GM11168 (cell line): Measurements from ENCODE around the gene FRAS1.
"Not testable (repeated sequence)": the region's sequence is repeated elsewhere in the genome, so short reads cannot be mapped to it uniquely, and the experiment has no call there.

Experiments used
- in situ Hi-C: fragments of 300-500 bp; cut with MboI; formaldehyde crosslinking; loops from one replicate; pipeline ENCODE4 v1.12.0; 2022; ENCODE audit warnings: low sequenced_read_pairs; ENCODE audit not compliant: unreplicated experiment

FRAS1 gene

DNA sequence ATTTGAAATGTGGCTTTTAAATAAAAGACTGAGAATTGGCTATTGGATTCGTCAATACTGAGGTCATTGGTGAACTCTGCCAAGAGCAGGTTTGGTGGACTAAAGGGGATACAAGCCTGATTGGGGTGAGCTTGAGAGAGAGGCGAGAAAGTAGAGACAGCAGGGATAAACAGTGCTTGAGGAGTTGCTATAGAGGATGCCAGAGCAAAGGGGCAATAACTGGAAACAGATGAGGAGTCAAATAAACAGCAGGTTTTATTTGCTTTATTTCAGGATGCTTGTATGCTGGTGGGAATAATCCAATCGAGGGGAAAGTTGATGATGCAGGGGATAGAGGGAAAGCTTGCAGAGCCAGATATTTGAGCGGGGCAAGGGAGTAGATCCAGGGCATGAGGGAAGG is 470.4 kb downstream of the FRAS1 start:
- in situ Hi-C loops, result no loop called here

DNA sequence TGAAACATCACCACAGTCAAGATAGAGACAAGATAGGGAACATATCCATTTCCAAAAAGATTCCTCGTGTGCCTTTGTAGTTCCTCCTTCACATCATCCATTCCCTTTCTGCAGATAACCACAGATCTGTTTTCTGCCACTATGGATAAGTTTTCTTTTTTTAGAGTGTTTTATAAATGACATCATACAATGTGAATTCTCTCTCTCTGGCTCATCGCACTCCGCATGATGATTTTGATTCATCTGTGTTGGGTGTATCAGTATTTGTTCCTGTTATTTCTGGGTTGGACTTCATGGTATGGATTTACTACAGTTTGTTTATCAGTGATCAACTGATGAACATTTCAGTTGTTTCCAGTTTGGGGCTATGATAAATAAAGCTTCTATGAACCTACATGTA is 471.2 kb downstream of the FRAS1 start:
- in situ Hi-C loops, result no loop called here

DNA sequence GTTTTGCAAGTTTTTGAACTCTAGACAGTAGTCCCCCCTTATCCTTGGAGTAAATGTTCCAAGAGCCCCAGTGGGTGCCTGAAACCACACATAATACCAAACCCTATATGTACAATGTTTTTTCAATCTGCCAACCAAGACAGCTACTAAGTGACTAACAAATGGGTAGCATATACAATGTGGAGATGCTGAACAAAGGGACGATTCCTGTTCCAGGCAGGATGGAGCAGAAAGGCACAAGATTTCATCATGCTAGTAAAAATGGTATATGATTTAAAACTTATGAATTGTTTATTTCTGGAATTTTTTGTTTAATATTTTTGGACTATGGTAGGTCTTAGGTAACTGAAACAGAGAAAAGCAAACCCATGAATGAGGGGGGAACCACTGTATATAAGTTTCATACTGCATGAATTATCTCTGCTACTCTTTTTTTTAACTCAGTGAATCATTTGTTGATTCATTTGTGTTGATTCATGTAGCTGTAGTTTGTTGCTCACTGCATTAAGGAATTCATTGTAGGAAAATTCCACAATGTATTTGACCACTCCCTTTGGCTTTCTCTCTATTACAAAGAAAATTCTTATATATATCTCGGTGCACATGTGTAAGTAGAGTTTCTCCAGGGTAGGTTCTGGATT is 472.6 kb downstream of the FRAS1 start:
- in situ Hi-C loops, result no loop called here

DNA sequence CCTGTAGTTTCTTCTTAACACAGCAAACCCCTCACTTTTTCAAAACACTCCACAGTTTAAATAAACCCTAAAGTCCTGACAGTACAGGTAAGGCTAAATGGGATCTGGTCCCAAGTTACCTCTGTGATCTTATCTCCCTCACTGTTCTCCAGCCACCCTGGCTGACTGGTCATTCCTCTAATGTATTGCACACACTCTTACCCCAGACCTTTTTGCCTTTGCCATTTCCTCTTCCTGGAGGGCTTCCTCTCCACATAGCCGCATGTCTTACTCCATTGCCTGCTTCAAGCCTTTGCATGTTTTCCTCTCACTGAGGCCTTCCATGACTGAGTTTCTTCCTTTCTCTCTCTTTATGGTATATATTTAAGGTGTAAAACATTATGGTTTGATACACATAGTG is 474.9 kb downstream of the FRAS1 start:
- in situ Hi-C loops, result no loop called here

DNA sequence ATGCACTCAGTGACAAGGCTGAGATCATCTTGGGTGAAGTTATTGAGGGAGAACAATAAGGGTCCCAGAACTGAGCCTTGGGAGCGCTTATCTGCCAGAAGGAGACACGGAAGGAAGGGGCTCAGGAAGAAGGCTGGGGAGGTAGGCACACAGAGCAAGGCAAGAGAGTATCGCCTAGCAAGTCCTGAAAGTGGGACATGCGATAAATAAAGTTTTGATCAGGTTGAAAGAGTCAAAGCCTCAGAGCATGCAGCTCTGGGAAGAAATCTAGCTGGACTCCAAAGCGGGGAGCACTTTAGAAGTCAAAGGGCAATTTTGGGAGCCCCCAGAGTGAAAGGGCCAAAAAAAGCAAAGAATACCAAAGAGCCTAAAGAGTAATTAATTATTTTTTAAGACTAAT is 476.7 kb downstream of the FRAS1 start:
- in situ Hi-C loops, result no loop called here

DNA sequence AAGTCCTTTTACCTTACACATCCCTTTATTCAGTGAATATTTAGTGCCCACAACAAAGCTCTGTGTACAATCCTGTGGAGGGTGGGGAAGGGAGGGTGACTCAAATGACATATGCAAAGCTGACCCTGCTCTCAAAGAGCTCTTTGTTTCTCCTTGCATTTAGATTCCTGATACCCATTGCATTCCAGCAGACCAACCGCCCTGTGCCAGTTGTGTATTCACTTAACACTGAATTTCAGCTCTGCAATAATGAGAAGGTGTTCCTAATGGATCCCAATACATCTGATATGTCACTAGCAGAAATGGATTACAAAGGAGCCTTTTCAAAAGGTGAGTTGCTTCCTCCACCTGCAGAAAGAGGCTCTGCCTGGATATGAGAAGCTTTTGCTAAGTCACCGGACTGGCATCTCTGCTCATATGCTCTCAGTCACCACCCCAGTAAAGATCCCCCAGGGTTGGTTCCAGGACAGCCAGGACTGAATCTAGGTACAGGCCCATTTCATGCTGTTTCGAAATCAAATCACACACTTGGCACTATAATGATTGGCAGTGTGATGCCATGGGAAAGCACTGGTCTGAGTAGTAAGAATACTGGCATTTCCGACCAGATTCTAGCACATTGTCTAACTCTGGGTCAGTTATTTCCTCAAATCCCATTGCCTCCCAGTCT is 477.3 kb downstream of the FRAS1 start:
- in situ Hi-C loops, result no loop called here

DNA sequence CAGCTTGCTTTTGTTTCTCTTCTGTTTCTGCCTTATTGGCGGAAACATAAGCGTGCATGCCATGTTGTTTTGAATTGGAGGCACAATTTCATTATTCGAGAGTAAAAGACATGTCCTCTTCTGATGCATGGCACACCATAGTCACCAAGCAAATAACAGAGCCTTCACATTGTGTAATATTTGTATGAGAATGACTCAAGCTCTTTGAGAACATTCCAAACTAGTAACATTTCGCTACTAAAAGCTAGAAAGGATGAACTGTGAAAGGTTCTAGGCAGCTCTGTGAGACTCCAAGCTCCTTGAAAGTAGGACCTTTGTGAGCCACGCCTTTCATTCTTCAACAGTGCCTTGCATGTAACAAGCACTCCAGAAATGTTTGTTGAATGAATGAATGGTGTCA is 485.2 kb downstream of the FRAS1 start:
- in situ Hi-C loops, result no loop called here

DNA sequence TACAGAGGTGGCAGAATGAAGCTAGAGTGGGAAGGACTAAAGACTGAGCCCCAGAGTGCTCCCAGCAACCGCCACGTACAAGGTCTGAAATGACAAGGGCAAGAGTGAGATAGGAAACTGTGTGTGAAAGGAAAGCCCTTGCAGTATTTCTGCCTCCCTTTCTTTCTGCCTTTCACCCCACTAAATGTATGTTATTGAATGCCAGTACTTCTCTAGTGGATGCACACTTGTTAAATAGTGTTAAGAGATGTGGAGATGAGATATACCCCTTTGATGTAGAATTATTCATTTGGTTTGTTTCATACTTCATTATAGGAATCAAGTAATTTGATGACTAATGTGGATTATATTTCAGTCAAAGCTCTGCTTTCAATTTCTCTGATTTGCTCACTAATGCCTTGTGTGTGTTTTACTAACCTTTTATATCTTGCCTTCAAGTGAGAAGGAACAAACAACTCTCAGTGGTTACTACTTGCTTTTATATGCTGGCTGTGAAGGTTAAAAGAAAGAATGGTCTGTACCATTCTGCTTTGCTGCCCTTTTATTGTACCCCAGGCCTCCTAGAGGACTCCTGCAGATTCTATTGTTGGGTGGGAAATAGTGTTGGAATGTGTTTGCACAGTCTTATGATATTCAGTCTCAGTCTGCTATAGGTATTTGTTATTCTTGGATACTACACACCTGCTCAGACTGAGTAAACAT is 486.5 kb downstream of the FRAS1 start:
- in situ Hi-C loops, result no loop called here

DNA sequence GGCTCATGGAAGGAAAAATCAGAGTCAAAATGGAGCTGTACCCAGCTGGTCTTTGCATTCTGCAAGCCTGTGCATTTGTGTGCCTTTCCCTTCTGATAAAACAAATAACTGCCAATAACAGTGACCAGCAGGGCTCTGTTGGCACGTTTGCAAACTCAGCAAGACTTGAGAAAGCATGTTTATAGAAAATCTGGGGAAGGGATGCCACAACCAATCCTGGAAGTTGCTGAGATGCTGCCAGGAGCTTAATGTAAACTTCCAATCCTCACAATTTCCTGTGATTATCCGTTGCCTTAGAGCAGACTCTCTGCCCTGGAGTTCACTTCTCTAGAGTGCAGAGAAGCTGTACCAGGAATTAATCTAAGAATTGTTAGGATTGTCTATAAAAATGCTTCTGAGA is 487.6 kb downstream of the FRAS1 start:
- in situ Hi-C loops, result no loop called here

DNA sequence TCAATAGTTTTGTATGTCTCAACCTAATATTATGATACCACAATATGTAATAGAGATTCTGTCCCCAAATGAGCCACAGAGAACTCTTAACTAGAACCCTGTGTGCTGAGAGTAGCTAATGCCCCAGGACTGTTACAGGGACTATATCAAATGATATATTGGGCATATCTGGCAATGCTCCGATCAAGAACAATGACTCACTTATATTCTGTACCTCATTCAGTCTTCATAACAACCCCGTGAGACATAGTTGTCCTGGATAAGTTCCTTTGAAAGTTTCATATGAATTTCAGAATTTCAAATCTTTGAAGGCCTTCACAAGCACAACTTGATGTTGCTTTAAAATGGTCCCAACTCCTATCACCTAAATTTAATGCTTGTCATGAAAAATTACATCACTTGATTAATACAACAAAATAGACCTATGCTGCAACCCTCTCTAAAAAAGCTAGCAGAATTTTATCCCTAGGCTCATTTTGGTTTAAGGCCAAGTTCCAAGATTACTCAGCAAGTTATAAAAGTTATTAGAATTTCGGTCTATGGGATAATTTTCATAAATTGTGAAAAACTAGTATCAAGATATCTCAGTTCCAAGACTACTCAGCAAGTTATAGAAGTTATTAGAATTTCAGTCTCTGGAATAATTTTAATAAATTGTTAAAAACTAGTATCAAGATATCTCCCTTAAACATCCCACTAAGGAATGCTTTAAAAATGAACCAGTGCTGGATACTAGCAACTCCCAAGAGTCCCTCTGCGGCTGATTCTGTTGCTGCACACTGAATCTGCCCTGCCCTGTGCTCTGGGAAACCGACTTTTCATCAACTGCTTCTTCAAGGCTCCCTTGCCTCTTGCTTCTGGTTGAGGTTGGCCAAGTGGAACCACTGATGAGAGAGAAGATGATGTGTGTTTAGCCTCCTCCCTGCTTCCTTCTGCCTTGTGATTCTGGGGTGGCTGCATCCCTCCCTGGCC is 488.4 kb downstream of the FRAS1 start:
- in situ Hi-C loops, result no loop called here

DNA sequence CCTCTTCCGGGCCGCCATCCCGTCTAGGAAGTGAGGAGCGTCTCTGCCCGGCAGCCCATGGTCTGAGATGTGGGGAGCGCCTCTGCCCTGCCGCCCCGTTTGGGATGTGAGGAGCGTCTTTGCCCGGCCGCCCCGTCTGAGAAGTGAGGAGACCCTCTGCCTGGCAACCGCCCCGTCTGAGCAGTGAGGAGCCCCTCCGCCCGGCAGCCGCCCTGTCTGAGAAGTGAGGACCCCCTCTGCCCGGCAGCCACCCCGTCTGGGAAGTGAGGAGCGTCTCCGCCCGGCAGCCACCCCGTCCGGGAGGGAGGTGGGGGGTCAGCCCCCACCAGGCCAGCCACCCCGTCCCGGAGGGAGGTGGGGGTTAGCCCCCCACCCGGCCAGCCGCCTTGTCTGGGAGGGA is 490.8 kb downstream of the FRAS1 start:
- in situ Hi-C loops, result not testable (repeated sequence)

DNA sequence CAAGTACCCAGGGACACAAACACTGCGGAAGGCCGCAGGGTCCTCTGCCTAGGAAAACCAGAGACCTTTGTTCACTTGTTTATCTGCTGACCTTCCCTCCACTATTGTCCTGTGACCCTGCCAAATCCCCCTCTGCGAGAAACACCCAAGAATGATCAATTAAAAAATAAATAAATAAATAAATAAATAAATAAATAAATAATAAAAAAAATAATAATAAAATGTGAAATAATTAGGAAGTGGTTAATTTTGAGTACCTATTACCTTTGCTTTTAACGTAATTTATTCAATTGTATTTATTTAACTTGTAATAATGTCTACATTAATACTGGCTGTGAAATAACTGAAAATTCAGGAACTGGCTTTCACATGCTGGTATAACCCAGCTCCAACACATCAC is 491.8 kb downstream of the FRAS1 start:
- in situ Hi-C loops, result not testable (repeated sequence)

DNA sequence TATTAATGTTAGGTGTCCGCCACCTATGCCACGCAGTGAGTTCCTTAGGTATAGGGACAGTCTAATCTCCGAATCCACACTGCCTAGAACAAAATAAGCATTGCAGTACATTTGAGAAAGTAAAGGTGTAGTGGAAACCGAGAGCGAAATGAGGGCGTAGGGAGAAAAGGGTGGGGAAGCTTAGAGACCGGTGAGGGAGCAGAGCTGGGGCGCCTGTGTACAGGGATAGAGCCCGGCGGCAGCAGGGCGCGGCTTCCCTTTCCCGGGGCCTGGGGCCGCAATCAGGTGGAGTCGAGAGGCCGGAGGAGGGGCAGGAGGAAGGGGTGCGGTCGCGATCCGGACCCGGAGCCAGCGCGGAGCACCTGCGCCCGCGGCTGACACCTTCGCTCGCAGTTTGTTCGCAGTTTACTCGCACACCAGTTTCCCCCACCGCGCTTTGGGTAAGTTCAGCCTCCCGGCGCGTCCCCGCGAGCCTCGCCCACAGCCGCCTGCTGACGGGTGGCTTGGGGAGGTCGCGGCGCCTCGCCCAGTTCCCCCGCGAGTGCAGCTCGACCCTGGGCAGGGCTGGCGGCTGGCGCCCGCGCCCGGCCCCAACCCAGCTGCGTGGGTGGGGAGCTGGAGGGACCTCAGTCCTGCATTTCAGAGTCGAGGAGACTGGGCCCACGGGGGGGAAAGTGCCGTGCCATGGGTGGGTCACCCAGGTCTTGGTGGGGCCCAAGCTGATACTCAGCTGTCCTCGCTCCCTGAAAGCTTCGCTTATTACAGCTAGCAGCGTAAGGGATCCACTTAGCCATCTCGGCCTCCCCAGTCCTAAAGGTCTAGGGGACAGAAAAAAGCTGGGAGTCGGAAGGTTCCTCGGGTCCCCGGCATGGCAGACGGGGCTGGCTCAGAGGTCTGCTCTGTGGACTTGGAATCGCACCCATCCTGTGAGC is 494.6 kb downstream of the FRAS1 start, which contains the start of gene ANXA3:
TSS of gene ANXA3 (plus strand) at position 351 of the 932 bp plus-strand sequence. CDS start 2,704 bp downstream, outside the sequence.
- in situ Hi-C loops, result no loop called here

DNA sequence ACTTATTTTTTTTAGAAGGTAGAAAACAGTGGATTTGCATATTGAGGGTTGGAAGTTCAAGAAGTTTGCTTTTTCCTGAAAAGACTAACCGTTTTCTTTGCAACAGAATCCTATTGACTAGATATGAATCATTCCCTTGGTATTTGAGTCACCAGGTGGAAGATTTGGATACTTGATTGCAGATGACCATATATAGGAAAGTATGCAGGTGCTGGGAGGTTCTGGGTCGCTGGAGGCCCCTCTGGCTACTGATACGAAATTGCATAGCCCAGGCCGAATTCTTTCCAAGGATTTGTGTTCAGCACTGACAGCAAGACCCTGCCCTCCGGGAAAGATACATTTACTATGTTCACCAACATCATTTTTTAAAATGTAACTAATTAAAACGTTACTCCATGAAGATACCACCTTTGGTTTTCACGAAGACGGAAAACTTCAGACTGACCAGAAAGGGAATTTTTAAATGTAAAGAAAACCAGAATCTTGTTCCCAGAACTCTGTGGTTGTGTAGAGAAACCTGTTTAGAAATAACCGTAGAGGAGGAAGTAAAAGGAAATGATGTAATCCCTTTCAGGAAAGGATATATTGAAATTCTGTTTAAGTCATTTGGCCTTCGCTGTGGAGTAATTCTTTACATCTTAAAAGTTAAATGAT is 495.4 kb downstream of the FRAS1 start:
- in situ Hi-C loops, result no loop called here

DNA sequence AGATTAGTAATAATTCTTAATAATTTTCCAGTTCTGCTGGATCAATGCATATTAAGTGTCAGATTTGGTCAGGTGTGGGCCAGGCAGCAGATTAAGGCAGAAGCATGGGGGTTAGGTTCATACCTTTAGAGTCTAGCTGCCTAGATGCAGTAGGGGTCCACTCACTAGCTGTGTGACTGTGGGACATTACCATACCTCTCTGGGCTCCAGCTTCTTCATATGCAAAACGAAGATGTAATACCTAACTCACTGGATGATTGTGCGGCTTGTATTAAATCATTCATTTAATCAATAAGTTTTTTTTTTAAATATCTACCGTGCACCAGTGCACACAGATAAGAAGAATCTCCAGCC is 495.9 kb downstream of the FRAS1 start:
- in situ Hi-C loops, result no loop called here

DNA sequence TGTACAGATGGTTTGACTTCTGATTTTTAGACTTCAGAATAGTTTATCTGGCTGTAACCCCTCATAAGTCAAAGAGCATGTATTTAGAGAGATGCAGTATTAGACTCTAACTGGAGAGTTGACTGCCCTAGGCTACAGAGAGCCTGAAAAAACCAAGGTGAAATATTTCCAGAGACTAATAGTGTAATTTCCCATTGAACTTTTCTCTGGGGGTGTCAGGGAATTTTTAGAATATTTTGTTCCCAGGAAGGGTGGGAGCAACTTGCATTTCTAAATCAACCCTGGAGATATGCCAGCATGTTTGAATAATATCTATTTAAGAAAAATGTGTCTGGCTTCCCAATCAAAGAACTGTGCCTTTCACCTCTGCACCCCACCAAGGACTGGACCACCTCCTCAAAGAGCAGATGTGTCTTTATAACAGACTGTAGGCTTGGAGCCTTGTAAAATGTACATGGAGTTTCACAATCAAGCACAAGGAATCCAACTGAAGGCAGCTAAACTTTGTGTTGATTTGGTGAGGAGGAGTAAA is 496.5 kb downstream of the FRAS1 start:
- in situ Hi-C loops, result no loop called here

DNA sequence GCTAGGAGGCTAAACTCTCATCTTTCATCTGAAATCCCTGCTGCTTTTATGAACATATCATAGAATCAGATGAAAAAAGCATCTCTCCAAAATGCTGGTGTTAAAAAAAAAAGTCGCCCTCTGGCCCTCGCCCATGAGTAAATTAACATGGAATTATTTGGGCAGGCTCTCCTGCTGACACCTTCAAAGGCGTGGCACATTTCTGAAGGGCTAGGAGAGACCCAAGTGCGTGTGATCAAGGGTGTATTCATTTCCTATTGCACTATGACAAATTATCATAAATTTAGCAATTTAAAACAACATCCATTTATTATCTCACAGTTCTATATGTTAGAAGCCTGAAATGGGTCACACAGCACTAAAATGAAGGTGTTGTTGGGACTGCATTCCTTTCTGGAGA is 499.5 kb downstream of the FRAS1 start:
- in situ Hi-C loops, result no loop called here

DNA sequence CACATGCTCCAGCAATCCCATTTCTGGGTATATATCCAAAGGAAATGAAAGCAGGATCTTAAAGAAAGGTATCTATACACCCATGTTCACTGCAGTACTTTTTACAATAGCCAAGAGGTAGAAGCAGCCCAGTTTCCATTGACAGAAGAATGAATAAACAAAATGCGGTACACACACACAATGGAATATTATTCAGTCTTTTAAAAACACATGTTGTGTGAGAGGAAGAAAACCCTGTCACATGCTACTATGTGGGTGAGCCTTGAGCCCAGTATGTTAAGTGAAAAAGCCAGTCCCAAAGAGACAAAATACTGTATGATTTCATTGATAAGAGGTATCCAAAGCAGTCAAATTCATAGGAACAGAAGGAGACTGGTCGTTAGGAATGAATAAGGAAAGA is 500.7 kb downstream of the FRAS1 start:
- in situ Hi-C loops, result no loop called here

DNA sequence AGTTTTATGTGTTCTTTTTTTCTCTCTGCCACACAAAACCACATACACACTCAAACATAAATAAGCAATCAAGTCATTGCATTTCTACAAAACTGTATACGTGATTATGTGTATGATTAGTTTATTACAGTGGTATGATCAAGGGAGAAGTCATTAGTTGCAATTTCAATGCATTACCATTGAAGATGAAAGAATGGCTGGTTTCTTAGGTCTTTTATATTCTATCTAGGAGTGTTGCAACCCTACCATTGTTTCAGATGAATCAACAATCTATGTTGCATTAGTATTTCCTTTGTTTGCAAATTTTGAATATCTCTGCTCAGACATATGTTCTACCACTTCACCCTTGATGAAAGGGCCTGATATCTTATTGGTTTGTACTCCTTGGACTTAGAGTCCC is 501.3 kb downstream of the FRAS1 start:
- in situ Hi-C loops, result no loop called here
